ENCODE results near the gene RNASEH2B.

The RNASEH2B gene

GRCh38 chr13:50955798-50956197 is 46.2 kb downstream of the RNASEH2B start:
- no peak for TF ChIP-seq CTCF (IDR thresholded peaks at IDR 0.05; ENCODE audit: low read depth, low read length, missing control alignments)
- no peak for DNase-seq (ENCODE audit: low read depth)
- H3K4me3 ChIP-seq (ENCODE audit: low read depth, low read length): no peak overlapping the region

GRCh38 chr13:50957620-50958019 is 48.0 kb downstream of the RNASEH2B start:
- no peak for TF ChIP-seq CTCF (IDR thresholded peaks at IDR 0.05; ENCODE audit: low read depth, low read length, missing control alignments)
- H3K4me3 ChIP-seq (ENCODE audit: low read depth, low read length): no peak overlapping the region
- DNase-seq (ENCODE audit: low read depth): no peak

GRCh38 chr13:50969691-50970090 is 60.1 kb downstream of the RNASEH2B start:
- no peak overlapping the region for H3K4me3 ChIP-seq (ENCODE audit: low read depth, low read length)
- no peak for TF ChIP-seq CTCF (IDR thresholded peaks at IDR 0.05; ENCODE audit: low read depth, low read length, missing control alignments)
- DNase-seq (ENCODE audit: low read depth): no peak

- TF ChIP-seq CTCF (IDR thresholded peaks at IDR 0.05; ENCODE audit: low read depth, low read length, missing control alignments): no peak
- no peak overlapping the region for H3K4me3 ChIP-seq (ENCODE audit: low read depth, low read length)
- no peak for DNase-seq (ENCODE audit: low read depth)
Measured at GRCh38 chr13:50970956-50971355, 61.4 kb downstream of the RNASEH2B start.

GRCh38 chr13:50974268-50974667 is 64.7 kb downstream of the RNASEH2B start:
- DNase-seq (ENCODE audit: low read depth): no peak
- no peak for TF ChIP-seq CTCF (IDR thresholded peaks at IDR 0.05; ENCODE audit: low read depth, low read length, missing control alignments)
- no peak overlapping the region for H3K4me3 ChIP-seq (ENCODE audit: low read depth, low read length)

DNA sequence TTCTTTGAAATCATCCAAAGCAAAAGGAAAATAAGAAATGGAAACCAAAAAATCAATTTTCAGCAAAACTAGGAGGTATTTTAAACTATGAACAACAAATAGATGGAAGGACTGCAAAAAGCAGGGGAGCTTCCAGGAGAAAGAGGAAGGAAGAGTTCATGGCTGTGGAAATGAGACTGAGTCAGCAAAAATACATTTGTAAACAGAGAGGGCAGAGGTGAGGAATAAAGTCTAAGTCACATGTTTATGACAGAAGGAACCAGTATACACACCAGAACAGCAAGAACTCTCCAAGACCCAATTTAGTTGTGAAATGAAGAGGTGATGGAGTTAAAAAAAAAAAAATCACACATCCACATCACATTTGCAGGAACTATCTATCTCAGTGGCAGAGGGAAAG is 69.6 kb downstream of the RNASEH2B start:
- H3K4me3 ChIP-seq (ENCODE audit: low read depth, low read length): no peak overlapping the region
- no peak for TF ChIP-seq CTCF (IDR thresholded peaks at IDR 0.05; ENCODE audit: low read depth, low read length, missing control alignments)
- no peak for DNase-seq (ENCODE audit: low read depth)

DNA sequence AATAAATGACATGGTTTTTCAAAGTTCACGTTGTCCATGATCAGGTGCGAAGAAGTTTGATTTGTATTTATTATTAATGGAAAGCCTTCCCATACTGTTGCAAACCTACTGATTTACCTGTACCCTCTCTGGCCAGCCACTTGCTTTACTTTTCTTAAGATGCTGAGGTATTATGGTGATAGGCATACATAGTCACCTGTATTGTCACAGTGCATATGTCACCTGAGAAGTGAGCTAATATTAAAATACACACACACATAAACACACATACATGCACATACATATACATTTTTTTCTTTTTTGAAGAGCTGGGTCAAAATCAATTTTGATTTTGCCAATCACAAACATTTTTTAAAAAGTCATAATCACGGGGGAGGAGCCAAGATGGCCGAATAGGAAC is 72.1 kb downstream of the RNASEH2B start:
- DNase-seq (ENCODE audit: low read depth): no peak
- H3K4me3 ChIP-seq (ENCODE audit: low read depth, low read length): no peak overlapping the region
- no peak for TF ChIP-seq CTCF (IDR thresholded peaks at IDR 0.05; ENCODE audit: low read depth, low read length, missing control alignments)
